HG02981 (cell line): Measurements from ENCODE around the gene AEN.
"Not testable (repeated sequence)": the region's sequence is repeated elsewhere in the genome, so short reads cannot be mapped to it uniquely, and the experiment has no call there.

ENCODE experiments used
- ATAC-seq: cut with Tn5 transposase; IDR thresholded peaks from one replicate; pipeline ENCODE4 v1.9.1; 2021; ENCODE audit warnings: mild to moderate bottlenecking, moderate library complexity; ENCODE audit not compliant: unreplicated experiment

The AEN gene

DNA sequence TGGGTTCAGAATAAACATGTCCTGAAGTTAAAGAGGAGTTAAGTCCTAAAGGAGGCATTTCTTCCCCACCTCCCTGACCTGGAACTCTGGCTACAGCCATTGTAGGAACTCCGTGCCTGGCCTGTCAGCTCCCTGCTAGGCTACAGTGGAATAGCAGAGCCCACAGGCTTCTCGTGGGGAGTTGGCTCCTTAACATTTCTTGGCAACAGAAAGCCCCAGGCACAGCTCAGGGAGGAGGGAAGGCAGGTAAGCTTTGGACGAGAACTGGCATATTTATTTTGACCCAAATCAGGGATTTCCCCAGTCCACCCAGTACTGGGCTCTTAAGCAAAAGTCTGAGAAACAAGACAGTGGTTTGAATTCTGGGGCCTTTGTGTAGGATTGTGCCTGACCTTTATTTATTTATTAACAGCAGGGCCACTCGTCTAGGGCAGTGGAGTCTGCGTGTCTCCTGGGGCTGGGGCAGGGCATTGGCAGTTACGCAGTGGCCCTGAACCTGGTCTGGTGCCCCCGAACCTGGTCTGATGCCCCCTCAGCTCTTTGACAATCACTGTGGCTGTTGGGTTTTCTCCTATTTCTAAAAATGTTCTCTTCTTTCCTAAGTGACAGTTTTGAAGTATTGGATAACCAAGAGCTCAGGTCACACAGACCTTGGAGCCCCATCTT, 9.8 kb downstream of the AEN start:
- ATAC-seq, result no peak

DNA sequence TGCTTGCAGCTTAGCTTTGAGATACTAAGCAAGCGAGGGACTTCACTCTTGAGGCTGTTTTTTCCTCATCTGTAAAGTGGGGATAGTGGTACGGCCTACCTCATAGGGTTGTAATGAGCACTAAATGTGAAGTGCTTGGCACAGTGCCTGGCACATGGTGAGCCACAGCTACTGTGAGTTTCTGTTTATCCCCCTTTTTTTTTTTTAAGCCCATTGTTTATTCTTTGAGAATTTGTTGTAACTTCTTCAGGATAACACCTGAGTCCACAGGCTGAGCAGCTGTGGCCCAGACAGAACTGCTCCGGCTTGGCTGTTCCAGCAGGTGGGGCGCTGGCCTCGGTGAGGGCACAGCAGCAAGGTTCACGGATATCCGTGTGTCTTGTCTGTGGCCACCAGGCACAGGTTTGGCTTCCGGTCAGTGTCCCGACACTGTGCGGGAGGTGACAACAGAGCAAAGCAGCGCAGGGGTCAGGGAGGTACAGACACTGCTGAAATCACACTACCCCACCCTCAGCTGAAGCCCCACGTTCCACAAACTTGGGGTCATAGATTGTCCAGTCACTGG, 10.4 kb downstream of the AEN start:
- ATAC-seq, result no peak

DNA sequence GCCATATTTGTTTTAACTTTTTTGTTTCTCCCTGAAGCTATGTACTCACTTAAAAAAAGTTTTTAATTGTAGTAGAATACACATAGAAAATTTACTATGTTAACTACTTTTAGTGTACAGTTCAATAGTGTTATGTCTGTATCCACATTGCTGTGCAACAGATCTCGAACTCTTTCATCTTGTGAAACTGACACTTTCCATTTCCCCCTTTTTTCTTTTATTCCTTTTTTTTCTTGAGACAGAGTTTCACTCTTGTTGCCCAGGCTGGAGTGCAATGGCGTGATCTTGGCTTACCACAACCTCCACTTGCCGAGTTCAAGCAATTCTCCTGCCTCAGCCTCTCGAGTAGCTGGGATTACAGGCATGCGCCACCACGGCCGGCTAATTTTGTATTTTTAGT, 11.7 kb downstream of the AEN start:
- not testable (repeated sequence) for ATAC-seq

DNA sequence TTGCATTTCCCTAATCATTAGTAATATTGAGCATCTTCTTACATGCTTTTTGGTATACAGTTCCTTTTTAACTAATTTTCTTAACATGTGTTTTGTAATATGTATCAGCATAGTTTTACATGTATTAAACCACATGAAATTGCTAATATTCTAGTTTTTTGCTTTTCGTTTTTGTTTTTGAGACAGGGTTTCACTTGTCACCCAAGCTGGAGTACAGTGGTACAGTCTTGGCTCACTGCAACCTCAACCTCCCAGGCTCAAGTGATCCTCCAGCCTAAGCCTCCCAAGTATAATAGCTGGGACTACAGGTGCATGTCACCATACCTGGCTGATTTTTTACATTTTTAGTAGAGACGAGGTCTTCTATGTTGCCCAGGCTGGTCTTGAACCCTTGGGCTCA, 13.3 kb downstream of the AEN start:
- ATAC-seq, result no peak

DNA sequence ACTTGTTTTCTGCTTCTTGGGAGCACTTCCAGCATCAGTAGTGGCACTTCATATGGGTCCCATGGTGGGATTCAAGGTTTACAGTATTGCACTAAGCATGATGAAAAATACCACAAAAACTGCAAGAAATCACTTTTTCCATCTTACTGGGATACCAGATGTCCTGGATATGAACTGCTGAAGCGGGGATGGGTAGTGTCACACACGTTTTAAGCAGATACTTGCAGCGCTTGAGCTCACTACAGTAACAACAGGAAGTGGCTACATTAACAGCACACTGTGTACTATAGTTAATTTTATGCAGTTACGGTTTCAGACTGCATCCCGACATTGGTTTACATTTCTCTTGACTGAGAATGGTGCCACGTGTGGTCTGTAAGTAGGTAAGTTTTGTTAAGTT, 14.2 kb downstream of the AEN start:
- ATAC-seq, result peak; percentile 22

DNA sequence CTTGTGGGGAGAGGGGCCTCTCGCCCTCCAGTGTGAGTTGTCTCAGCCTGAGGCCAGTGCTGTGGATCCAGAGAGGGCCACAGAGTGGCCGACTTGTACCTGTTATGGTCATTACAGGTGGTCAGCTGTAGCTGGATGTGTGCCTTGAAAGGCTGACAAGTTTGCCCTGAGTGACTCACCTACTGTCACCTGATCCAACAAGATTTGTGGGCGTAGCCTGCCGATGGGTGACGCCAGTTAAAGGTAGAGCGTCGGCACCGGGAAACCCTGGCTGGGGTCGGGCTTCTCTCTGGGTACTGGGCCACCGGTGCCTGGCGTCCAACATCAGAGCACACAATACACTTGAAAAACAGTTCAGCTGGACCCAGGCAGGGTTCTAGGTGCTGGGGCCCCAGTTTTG, 14.9 kb downstream of the AEN start:
- no peak for ATAC-seq

DNA sequence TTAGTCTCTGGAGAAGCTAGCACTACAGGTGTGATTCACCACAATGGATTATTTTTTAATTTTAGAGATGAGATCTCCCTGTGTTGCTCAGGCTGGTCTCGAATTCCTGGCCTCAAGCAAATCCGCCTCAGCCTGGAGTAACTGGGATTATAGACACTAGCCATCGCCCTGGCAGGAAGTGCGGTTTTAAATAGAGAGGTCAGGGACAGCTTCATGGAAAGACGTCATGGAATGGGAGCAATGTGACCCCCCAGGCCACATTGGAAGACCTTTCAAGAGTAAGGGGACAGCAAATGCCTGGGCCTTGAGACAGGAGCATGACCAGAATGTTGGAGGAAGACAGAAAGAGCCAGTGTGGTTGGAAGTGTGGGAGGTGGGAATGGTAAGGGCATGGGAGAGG, 15.5 kb downstream of the AEN start:
- ATAC-seq, result no peak

DNA sequence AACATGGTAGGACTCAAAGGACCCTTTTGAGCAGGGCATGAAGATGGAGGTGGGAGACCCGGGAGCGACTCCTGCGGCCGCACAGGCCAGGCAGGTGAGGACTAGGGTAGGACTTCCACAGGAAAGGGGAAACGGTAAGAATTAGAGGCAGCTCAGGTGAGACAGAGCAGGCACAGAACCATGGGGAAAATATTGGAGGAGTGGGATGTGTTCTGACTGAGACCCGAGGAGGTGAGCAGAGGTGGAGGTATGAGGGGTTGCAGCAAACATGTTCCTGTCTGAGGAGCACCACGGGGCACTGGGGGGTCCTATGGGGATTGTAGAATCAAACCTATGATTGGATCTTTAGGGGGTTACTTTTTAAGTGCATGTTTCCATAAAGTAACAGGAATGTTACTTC, 16.3 kb downstream of the AEN start:
- no peak for ATAC-seq

DNA sequence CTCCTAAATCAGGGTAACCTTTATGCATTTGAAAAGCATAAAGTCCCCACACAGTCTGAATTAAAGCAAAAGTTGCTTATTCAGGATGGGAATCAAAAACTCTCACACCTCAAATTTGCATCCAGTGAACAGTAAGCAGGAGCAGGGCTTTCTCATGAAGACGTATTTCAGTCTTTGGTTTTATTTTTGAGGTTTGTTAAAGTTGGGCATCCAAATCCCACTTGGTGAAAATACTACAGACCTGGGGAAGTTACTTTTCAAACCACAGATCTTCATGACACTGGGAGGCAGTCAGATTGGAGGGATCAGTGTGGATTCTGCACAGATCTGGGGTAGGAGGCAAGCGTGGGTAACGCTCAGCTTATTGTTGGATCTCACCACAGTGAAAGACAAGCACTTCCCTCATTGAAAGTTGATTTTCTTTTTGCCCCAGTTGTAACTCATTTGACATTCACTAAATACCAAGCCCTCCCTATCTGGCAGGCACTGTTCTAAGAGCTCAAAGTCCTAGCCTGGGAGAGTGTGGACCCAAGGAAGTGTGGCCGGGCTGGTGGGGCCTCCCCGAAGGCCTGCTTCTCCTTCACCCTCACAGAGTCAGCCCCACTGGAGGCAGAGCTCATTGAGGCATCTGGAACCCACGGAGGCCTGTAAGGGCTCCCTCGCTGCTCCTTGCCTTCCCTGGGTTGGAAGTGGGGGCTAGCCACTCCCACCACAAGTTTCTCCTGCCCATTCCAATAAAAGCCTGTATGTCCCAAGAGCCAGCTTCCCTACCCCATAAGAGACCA, 16.9 kb downstream of the AEN start:
- ATAC-seq, result no peak

DNA sequence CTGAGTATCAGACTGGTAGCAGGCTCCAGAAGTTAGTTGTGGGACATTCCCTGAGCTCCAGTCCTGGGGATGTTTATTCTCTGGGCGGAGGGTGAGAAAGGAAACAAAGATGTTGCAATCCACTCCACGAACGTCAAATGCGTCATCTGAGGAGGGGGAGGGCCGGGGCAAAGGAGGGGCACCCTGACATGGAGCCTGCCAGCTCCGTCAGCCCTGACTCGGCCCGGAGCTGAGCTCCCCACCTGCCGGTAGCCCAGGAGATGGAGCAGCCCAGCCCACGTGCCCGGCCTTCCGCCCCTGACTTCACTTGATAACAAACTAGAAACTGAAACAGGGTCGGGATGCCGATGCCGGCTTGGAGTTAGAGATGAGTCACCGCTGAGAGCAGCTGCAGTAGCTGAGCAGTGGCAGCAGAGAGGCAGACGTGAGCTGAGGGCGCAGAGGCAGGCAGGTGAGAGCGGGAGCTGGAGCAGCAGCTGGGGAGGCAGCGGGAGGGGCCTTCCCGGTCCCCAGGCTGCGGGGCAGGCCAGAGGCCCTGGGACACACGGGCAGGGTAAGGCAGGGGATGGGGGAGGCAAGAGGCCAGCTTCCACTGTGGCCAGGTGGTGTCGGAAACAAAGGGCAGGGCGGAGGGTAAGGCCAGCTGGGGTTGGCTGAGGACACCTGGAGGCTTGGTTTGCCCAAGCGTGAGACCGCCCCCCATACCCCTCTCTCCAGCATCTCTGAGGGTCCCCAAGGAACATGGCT, 17.7 kb downstream of the AEN start, which contains the start of gene ISG20:
Gene ISG20, plus strand, starts transcription at position 391 of the 747 bp plus-strand sequence. Its CDS starts 351 bp downstream, at position 742.
- ATAC-seq, result peak; percentile 66

DNA sequence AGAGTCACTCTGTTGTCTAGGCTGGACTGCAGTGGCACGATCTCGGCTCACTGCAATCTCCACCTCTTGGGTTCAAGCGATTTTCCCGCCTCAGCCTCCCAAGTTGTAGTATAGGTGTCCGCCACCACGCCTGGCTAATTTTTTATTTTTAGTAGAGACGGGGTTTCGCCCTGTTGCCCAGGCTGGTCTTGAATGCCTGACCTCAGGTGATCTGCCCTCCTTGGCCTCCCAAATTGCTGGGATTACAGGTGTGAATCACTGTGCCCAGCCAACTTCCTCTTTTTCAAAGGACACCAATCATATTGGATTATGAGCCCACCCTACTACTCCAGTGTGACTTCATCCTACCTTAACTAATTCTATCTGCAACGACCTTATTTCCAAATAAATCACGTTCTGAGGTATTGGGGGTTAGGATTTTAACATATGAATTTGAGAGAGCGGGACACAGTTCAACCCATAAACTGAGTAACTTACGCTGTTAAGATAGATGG, 20.9 kb downstream of the AEN start:
- ATAC-seq, result no peak

DNA sequence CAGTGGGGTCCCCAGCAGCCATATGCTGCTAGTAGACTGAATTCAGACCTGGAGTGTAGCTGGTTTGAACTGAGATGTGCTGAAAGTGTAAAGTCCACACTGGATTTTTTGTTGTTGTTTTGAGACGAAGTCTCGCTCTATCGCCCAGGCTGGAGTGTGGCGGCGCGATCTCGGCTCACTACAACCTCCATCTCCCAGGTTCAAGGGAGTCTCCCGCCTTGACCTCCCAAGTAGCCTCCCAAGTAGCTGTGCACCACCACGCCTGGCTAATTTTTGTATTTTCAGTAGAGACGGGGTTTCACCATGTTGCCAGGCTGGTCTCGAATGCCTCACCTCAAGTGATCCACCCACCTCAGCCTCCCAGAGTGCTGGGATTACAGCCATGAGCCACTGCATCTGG, 21.4 kb downstream of the AEN start:
- not testable (repeated sequence) for ATAC-seq

DNA sequence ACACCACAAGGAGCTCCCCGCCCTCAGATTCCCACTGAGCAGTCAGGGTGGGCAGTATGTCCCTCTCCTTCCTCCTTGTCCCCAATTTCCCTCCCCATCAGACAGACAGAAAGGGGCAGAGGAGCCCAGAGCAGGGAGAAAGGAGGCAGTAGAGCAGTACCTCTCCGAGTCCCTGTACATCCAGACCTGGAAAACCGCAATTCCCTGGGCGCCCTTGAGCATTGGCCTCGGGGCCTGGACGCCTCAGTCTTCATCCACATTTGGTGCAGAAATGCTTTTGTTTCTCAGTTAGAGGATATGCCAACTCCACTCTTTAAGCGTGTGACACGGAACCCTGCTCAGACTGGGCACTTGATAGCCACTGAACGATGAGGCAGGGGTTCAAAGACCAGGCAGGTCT, 23.6 kb downstream of the AEN start:
- ATAC-seq, result no peak

DNA sequence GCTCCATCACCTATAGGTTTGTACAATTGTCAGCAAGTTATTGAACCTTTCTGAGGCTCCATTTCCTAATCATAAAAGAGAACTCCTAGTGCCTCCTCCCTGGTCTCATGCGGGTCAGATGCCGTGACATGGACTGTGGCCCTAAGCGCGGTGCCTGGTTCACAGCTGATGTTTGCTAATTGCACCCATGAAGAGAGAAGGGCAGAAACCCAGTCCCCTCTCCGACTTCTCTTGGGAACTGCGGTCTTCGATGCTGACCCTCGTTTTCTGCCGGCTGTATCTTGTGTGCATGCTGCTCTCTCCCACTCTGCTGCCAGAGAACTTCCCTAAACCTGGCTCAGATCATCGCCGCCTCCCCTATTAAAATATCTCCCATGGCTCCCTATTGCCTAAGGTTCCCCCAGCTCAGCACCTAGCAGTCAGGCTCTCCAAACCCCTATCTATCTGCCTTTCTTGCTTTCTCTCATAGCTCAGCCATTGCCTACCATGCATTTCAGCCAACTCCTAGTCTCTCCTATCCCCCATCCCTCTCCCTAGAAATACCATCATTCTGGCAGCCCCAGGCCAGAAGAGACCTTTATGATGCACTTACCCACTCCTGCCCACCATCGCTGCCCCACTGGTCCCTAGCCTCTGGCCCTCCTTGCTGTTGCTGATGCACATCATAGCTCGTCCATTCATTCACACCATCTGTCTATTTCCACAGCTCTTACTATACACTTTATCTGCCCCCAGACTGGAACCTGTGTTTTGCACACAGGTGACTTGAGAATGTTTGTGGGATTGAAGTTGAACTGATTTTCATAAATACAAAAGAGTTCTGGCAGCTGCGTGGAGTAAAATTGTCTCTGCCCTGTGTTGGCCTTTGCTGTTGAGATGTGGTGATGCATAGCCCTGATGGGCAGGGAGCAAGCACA, 24.3 kb downstream of the AEN start:
- ATAC-seq, result no peak

DNA sequence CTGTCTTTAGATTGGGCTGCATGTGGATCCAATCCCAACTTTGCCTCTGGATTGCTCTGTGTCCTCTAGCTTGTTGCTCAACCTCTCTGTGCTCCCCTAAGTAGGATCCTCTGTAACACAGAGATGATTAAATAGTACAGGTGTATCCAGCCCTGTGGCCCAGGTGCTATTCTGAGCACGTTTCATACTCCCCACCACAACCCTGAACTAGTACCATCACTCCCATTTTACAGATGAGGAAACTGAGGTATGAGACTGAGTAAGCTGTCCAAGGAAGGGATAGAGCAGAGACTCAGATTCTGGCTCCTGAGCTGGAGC, 24.9 kb downstream of the AEN start:
- no peak for ATAC-seq

DNA sequence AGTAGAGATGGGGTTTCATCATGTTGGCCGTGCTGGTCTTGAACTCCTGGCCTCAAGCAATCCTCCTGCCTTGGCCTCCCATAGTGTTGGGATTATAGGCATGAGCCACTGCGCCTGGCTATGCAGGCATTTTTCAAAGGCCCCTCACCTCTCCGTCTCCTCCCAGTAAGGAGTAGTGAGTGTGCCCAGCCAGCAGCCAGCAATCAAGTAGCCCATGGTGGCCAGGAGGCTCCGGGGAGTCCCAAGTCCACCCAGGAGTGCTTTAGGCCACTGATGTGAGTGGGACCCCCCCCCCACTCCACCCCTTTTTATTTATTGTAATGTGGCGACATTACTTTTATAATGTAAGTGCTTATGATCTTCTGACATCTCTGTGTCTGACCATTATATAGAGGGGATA, 25.8 kb downstream of the AEN start:
- no peak for ATAC-seq

DNA sequence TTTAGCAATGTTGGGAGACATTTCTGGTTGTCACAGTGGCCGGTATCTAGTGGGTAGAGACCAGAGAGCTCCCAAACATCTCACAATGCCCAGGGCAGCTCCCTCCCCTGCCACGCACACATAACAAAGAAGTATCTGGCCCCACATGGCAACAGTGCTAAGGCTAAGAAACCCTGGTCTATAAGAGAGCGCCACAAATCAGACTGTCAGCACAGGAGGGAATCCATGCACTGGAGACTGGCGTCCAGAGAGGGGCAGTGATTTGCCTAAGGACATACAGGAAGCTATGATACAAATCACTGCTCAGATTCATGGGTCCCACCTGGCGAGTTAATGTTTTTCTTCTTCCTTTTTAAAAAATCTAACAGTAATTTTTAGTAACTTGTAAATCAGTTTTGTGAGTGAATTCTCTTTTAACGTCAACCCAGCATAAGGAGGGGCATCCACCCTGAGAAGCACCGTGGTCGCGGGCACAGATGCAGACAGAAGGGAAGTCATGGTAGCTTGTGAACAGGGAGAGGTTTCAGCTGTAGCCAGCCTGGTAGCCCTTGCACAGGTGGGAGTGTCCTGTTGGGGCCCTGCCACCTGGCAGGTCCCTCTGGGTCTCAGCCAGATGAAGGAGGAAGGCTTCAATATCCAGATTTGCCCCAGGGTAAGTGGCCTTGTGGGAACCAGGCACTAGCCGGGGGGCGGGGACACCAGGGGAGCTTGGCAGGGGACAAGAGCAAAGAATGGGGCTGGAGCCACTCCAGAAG, 26.4 kb downstream of the AEN start:
- no peak for ATAC-seq

DNA sequence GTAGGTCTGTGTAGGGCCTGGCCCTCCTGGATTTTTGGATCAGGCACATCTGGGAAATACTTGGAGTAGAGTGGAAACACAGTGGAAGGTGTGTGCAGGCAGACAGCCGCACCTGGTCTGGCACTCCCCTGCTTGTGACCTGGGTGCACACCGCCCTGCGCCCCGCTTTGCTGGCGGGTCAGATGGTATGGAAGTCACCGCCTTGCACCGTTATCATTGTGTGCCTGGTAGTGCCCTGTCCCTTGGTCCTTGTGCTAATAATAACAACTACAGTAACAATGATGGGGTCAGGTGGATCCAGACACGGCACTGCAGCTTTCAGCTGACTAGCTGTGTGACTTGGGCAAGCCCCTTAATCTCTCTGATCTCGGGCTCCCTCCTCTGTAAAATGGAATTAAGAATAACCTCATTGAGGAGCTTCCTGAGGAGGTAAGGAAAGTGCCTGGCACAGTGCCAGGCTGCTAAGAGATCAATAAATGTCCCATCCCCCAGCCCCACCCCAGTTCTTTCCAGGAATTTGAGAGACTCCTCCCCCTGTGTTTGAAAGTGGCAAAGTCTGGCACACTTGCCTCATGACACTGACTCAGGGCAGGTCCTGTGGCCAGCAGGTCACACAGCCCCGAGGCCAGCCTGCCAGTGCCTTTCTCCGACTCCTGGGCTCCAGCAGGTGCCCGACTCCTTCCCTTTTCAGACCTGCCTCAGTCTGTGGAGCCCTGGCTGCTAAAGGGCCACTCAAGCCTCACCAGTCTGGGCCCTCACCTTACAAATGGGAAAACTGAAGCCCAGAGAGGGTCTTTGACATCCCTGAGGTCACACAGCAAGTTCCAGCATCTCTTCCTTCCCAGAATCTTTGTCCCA, 27.4 kb downstream of the AEN start:
- no peak for ATAC-seq

DNA sequence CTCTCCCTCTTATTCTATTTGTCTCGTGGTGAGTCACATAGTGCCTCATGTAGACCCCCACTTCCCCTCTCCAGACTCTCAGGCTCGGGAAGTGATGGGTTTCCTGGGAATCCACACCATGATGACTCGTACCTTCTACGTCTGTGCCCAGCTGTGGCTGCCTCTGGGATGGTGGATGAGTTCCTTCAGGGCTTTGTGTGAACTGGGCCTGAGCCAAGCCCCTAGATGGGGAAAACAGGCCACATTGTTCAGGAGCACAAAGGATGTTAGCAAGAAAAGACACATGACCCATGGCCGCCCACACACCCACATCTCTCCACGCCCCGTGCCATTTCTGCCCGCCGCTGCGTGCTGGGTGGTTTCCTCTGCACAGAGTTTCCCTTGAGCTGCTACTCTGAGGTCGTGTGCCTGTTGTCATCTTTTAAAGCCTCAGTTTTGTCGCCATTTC, 28.2 kb downstream of the AEN start:
- peak; percentile 68 for ATAC-seq
